IPS-18a (cell line): ENCODE results near the gene CPNE5.
"Not testable (repeated sequence)": the region's sequence is repeated elsewhere in the genome, so short reads cannot be mapped to it uniquely, and the experiment has no call there.

Source experiments
- H3K27ac ChIP-seq: one replicate; pipeline ENCODE4 v1.5.1; 2013; ENCODE audit warnings: low read length
- H3K27me3 ChIP-seq: one replicate; pipeline ENCODE4 v1.6.1; 2013; ENCODE audit warnings: mild to moderate bottlenecking, low read length; ENCODE audit not compliant: control insufficient read depth, insufficient read depth
- H3K36me3 ChIP-seq: one replicate; pipeline ENCODE4 v1.6.1; 2013; ENCODE audit warnings: low read depth, low read length; ENCODE audit not compliant: control insufficient read depth
- H3K4me1 ChIP-seq: one replicate; pipeline ENCODE4 v1.6.1; 2013; ENCODE audit warnings: low read depth, low read length; ENCODE audit not compliant: control insufficient read depth
- H3K4me3 ChIP-seq: one replicate; pipeline ENCODE4 v1.5.1; 2013; ENCODE audit warnings: low read length
- H3K9ac ChIP-seq: one replicate; pipeline ENCODE4 v1.6.1; 2013; ENCODE audit warnings: mild to moderate bottlenecking, low read length, moderate library complexity
- H3K9me3 ChIP-seq: one replicate; pipeline ENCODE4 v1.6.1; 2013; ENCODE audit warnings: low read depth, low read length; ENCODE audit not compliant: control insufficient read depth

Gene CPNE5

DNA sequence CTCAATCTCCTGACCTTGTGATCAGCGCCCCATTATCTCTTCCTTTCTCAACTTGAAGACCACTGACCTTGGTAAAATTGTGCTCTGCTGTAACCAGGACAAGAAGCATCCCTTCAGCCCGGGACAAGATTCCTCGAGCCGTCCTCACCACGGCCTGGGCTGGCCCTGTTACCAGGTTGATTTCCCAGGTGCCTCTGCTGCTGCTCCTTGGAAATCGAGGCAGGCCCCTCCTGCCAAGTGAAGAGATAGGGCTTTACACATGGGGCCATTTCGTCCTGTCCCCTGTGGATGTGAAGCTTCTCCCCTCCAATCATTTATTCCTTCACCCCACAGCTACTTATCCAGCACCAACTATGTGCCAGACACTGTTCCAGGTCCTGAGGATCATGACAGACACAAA is 120.1 kb downstream of the CPNE5 start:
- Histone ChIP-seq H3K9ac (no peak overlapping the region), H3K4me3 (no peak overlapping the region), H3K27me3 (no peaks in the 10 kb centered on the region), H3K27ac (no peak overlapping the region), H3K9me3 (no peaks in the 10 kb centered on the region), H3K4me1 (peaks cover 6% of the 10 kb centered on the region), H3K36me3 (no peaks in the 10 kb centered on the region)

- Histone ChIP-seq H3K27me3 (no peaks in the 10 kb centered on the region), H3K36me3 (no peaks in the 10 kb centered on the region), H3K4me3 (no peak overlapping the region), H3K9me3 (no peaks in the 10 kb centered on the region), H3K9ac (no peak overlapping the region), H3K4me1 (peaks cover 6% of the 10 kb centered on the region), H3K27ac (no peak overlapping the region)
These were observed 120.7 kb downstream of the CPNE5 start for GRCh38 chr6:36718560-36718959.

DNA sequence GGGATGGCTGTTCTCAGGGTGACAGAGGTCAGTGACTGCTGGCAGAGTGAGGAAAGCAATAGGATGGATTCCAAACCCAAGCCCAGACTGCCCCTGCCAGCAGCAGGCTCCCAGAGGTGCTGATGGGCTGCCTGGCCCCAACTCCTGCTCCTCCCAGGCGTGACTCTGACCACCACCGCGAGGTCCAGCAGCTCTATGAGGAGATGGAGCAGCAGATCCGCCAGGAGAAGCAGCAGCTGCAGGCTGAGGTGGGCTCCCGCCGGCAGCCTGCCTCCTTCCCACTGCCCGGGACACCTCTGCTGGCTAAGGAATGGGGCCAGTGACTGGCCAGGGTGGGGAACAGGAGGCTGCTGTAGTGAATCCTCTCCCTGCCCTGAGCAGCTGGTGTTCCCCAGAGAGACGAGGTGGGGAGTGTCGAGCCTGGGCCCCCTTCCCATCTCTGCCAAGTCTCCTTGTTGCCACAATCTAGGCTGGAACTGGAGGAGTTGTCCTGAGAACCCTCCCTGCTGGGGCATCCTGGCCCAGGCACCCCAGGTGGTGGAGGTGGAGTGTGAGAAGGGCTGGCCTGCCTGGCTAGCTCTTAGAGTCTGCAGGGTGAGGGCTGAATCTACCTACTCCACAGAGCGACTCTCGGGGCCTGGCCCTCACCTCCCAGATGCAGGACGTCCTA is 121.2 kb downstream of the CPNE5 start:
- Histone ChIP-seq H3K27ac (no peak overlapping the region), H3K4me1 (peaks cover 6% of the 10 kb centered on the region), H3K36me3 (no peaks in the 10 kb centered on the region), H3K4me3 (no peak overlapping the region), H3K27me3 (no peaks in the 10 kb centered on the region), H3K9me3 (no peaks in the 10 kb centered on the region), H3K9ac (no peak overlapping the region)

DNA sequence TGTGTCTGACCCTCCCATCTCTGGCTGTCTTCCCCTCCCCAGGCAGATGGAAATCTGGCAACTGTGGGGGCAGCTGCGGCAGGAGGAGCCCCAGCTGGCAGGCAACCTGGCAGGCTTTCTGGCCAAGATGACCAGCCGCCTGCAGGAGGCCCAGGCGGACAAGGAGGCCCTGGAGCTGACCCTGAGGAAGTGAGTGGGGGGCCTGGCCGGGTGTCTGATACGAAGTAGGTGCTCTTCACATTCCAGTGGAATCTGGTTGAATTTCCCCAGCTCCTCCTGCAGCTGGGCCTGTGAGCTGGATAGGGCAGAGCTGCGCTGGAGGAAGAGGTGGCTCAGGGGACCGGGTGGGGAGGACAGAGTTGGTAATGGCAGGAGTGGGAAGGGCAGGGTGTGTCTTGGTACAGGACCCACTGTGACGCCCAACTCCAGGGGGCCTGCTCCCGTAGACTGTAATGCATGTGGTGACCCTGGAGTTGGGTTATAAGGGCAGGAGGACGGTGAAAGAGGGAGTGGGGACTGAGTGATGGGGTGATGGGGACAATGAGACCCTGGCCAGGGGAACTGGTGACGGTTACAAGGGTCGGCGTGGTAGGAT is 121.9 kb downstream of the CPNE5 start:
- H3K27me3 ChIP-seq = no peaks in the 10 kb centered on the region
- no peaks in the 10 kb centered on the region for H3K9me3 ChIP-seq
- no peak overlapping the region for H3K9ac ChIP-seq
- no peaks in the 10 kb centered on the region for H3K36me3 ChIP-seq
- H3K27ac ChIP-seq = no peak overlapping the region
- H3K4me3 ChIP-seq = no peak overlapping the region
- H3K4me1 ChIP-seq = peaks cover 6% of the 10 kb centered on the region

- Histone ChIP-seq H3K27me3 (no peaks in the 10 kb centered on the region), H3K27ac (no peak overlapping the region), H3K4me1 (peaks cover 6% of the 10 kb centered on the region), H3K9me3 (no peaks in the 10 kb centered on the region), H3K4me3 (no peak overlapping the region), H3K36me3 (no peaks in the 10 kb centered on the region), H3K9ac (no peak overlapping the region)
These were observed 122.7 kb downstream of the CPNE5 start for GRCh38 chr6:36716476-36717093.

DNA sequence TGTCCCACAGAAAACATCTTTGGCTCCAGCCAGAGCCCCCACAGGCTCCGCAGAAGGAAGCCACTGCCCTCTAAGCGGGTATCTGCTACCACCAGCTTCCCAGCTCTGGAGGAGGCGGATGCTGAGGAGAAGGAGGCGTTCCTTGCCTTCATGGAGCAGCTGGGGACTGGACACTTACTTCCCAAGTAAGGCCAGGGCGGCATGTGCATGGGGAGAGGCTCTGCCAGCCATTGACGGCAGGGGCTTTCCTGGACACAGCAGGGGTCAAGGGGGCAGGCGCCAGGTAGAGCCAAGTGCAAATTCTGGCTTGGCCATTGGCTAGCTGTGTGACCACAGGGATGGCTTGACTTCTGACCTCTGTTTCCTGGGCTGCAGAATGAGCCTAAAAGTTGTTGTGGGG is 123.8 kb downstream of the CPNE5 start:
- Histone ChIP-seq H3K27me3 (no peaks in the 10 kb centered on the region), H3K9ac (no peak overlapping the region), H3K4me1 (peaks cover 6% of the 10 kb centered on the region), H3K4me3 (no peak overlapping the region), H3K9me3 (no peaks in the 10 kb centered on the region), H3K36me3 (no peaks in the 10 kb centered on the region), H3K27ac (no peak overlapping the region)

- no peak overlapping the region for H3K4me3 ChIP-seq
- H3K36me3 ChIP-seq = no peaks in the 10 kb centered on the region
- H3K27ac ChIP-seq = no peak overlapping the region
- no peaks in the 10 kb centered on the region for H3K27me3 ChIP-seq
- H3K9ac ChIP-seq = no peak overlapping the region
- H3K4me1 ChIP-seq = peaks cover 6% of the 10 kb centered on the region
- no peaks in the 10 kb centered on the region for H3K9me3 ChIP-seq
These were observed 124.7 kb downstream of the CPNE5 start for GRCh38 chr6:36714511-36714910.

DNA sequence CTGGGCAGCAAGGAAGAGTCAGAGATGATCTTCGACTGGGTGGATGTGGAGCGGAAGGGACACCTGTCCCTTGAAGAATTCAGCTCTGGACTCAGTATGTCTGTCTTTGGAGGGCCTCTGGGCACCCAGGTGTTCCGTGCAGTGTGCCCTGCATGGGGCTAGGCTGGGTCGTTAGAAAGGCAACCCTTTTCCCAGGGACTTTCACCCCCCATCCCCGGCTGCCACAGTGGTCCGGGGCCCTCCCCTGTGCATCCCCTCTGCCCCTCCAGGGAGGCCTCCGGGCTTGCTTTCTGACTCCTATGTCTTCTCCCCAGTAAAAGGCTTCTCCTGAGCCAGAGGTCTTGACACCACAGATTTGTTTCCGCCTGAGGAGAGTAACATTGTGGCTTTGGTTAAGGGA is 125.4 kb downstream of the CPNE5 start:
- no peak overlapping the region for H3K4me3 ChIP-seq
- H3K27ac ChIP-seq = no peak overlapping the region
- H3K27me3 ChIP-seq = no peaks in the 10 kb centered on the region
- H3K4me1 ChIP-seq = peaks cover 6% of the 10 kb centered on the region
- H3K9me3 ChIP-seq = no peaks in the 10 kb centered on the region
- no peaks in the 10 kb centered on the region for H3K36me3 ChIP-seq
- no peak overlapping the region for H3K9ac ChIP-seq

GRCh38 chr6:36712816-36713215 is 126.4 kb downstream of the CPNE5 start:
- H3K27me3 ChIP-seq = no peaks in the 10 kb centered on the region
- H3K9ac ChIP-seq = no peak overlapping the region
- H3K4me1 ChIP-seq = peaks cover 6% of the 10 kb centered on the region
- no peak overlapping the region for H3K4me3 ChIP-seq
- no peaks in the 10 kb centered on the region for H3K9me3 ChIP-seq
- H3K27ac ChIP-seq = no peak overlapping the region
- no peaks in the 10 kb centered on the region for H3K36me3 ChIP-seq

- H3K4me1 ChIP-seq = no peaks in the 10 kb centered on the region
These were observed 132.9 kb downstream of the CPNE5 start for GRCh38 chr6:36706339-36706738.

DNA sequence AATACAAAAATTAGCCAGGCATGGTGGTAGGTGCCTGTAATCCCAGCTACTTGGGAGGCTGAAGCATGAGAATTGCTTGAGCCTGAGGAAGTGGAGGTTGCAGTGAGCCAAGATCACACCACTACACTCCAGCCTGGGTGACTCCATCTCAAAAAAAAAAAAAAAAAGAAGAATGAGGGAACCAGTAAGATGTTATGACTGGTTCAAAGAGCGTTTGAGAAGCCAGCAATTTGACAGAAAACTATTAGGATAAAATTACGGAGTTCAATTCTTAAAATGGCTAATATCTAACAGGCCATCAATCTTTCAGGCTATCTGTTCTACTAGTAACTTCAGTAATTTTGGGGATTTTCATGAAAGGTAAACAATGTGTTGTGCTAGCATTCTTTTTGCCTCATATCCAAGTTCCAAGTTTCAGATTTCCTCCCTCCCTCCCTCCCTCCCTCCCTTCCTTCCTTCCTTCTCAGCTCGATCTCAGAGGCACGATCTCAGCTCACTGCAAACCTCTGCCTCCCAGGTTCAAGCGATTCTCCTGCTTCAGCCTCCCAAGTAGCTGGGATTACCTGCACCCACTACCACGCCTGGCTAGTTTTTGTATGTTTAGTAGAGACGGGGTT is 134.2 kb downstream of the CPNE5 start:
- H3K36me3 ChIP-seq, H3K27me3 ChIP-seq, H3K4me1 ChIP-seq, H3K4me3 ChIP-seq, H3K9me3 ChIP-seq, H3K9ac ChIP-seq, H3K27ac ChIP-seq: not testable (repeated sequence)

More at GRCh38 chr6:36706339-36706738, 132.9 kb downstream of the CPNE5 start:
- Histone ChIP-seq H3K4me3 (no peak overlapping the region), H3K36me3 (no peaks in the 10 kb centered on the region), H3K27me3 (no peaks in the 10 kb centered on the region), H3K9ac (no peak overlapping the region), H3K27ac (no peak overlapping the region), H3K9me3 (no peaks in the 10 kb centered on the region)
